ENCODE measurements around the gene DDI2. TPM values are rescaled to one million over a fixed set of nuclear protein-coding genes. Genes with fewer than 3 reads are reported as not detected.

DDI2 gene
- total RNA-seq, 4 donors from 2014 or later: 26.2 to 115 (median 43.7) TPM

- Histone ChIP-seq H3K27ac (peak overlapping the region; percentile 42 to 71), H3K4me3 (no peak overlapping the region), H3K9me3 (no peaks in the 10 kb centered on the region), H3K4me1 (peaks cover 10 to 14% of the 10 kb centered on the region in 2 donors), H3K36me3 (no peaks in the 10 kb centered on the region), H3K27me3 (no peaks in the 10 kb centered on the region)
- DNase-seq: no peak
- intact Hi-C loops (cut with DNase I; ENCODE audit: low total_unique reads): no loop called here
- no peak for TF ChIP-seq CTCF (IDR thresholded peaks at IDR 0.05)
- no peak for TF ChIP-seq POLR2A (IDR thresholded peaks at IDR 0.05)
Observed at GRCh38 chr1:15626269-15626950, 9.2 kb downstream of the DDI2 start.

GRCh38 chr1:15627343-15627988, 10.2 kb downstream of the DDI2 start:
- Histone ChIP-seq H3K27ac (peak overlapping the region in 1 of 2 donors; percentile 71), H3K36me3 (no peaks in the 10 kb centered on the region), H3K9me3 (no peaks in the 10 kb centered on the region), H3K4me3 (no peak overlapping the region), H3K4me1 (peaks cover 10 to 12% of the 10 kb centered on the region in 2 donors), H3K27me3 (no peaks in the 10 kb centered on the region)
- intact Hi-C loops (cut with DNase I; ENCODE audit: low total_unique reads): no loop called here
- TF ChIP-seq CTCF (IDR thresholded peaks at IDR 0.05) (no peak), POLR2A (IDR thresholded peaks at IDR 0.05) (no peak)
- DNase-seq: no peak

- Histone ChIP-seq H3K4me3 (no peak overlapping the region), H3K36me3 (no peaks in the 10 kb centered on the region), H3K9me3 (no peaks in the 10 kb centered on the region), H3K4me1 (peaks cover 6 to 12% of the 10 kb centered on the region in 2 donors), H3K27ac (peak overlapping the region in 1 of 2 donors; percentile 71), H3K27me3 (no peaks in the 10 kb centered on the region)
- intact Hi-C loops (cut with DNase I; ENCODE audit: low total_unique reads): no loop called here
- TF ChIP-seq POLR2A (IDR thresholded peaks at IDR 0.05) (no peak), CTCF (IDR thresholded peaks at IDR 0.05) (no peak)
- DNase-seq: no peak
Observed at GRCh38 chr1:15628003-15628402, 10.7 kb downstream of the DDI2 start.

- H3K4me3 ChIP-seq: no peak overlapping the region
- intact Hi-C loops (cut with DNase I; ENCODE audit: low total_unique reads): no loop called here
- no peaks in the 10 kb centered on the region for H3K4me1 ChIP-seq
- no peaks in the 10 kb centered on the region for H3K36me3 ChIP-seq
- no peak overlapping the region for H3K27ac ChIP-seq
- DNase-seq: no peak
- H3K27me3 ChIP-seq: no peaks in the 10 kb centered on the region
- TF ChIP-seq POLR2A (IDR thresholded peaks at IDR 0.05): no peak
- TF ChIP-seq CTCF (IDR thresholded peaks at IDR 0.05): no peak
- no peaks in the 10 kb centered on the region for H3K9me3 ChIP-seq
Observed at GRCh38 chr1:15633756-15634420, 16.6 kb downstream of the DDI2 start.

GRCh38 chr1:15636436-15636835, 19.2 kb downstream of the DDI2 start:
- Histone ChIP-seq H3K36me3 (no peaks in the 10 kb centered on the region), H3K27me3 (no peaks in the 10 kb centered on the region), H3K4me1 (no peaks in the 10 kb centered on the region), H3K9me3 (no peaks in the 10 kb centered on the region), H3K4me3 (no peak overlapping the region), H3K27ac (no peak overlapping the region)
- DNase-seq: no peak
- intact Hi-C loops (cut with DNase I; ENCODE audit: low total_unique reads): no loop called here
- TF ChIP-seq CTCF (IDR thresholded peaks at IDR 0.05) (no peak), POLR2A (IDR thresholded peaks at IDR 0.05) (no peak)

All from uterus (tissue), 4 donors.